HG02610 (cell line): ENCODE measurements around the gene MTHFD1L.

Source experiments
- ATAC-seq: cut with Tn5 transposase; IDR thresholded peaks from one replicate; pipeline ENCODE4 v1.9.1; 2021; ENCODE audit warnings: mild to moderate bottlenecking, moderate library complexity; ENCODE audit not compliant: unreplicated experiment

MTHFD1L gene

GRCh38 chr6:150897400-150897943 lies 32.0 kb downstream of the MTHFD1L start:
- peak; percentile 53 for ATAC-seq

GRCh38 chr6:150898399-150899170 lies 33.1 kb downstream of the MTHFD1L start:
- ATAC-seq: peak; percentile 33

DNA sequence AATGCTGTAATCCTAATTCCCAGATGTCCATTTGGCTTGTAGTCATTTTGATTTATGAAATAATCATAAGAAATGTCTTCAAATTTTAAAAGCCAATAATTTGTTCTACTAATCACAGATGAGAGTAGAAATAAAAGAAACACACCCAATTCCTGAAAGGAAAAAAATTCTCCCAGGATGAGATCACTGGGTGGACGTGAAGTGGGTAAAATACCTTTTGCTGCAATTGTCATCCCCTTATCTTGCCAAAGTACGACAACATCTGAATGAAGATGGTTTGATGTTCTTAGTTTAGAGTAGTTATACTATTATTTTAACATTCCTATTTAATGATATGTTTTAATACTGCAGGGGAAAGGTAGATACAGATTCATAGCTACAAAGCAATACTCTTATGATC lies 33.7 kb downstream of the MTHFD1L start:
- ATAC-seq: no peak

DNA sequence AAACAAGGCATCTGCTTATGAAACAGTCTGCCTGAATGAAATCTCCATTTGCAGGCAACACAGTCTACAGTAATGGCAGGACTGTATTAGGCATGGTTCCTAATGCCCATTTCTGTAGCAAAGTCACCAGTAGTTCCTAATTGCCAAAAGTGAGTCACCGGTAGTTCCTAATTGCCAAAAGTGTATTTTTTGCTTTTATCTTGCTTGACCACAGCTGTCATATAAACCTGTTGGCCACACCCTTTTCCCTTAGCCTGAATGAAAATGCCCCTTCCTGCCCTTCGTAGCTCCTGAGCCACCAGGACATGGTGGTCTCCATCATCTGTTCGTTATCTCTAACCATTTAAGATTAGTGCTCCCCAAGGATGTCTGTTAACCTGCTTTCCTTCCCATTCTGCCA lies 34.5 kb downstream of the MTHFD1L start:
- ATAC-seq: no peak

GRCh38 chr6:150902142-150902776 lies 36.8 kb downstream of the MTHFD1L start:
- no peak for ATAC-seq

GRCh38 chr6:150905769-150906168 lies 40.3 kb downstream of the MTHFD1L start:
- ATAC-seq: no peak

DNA sequence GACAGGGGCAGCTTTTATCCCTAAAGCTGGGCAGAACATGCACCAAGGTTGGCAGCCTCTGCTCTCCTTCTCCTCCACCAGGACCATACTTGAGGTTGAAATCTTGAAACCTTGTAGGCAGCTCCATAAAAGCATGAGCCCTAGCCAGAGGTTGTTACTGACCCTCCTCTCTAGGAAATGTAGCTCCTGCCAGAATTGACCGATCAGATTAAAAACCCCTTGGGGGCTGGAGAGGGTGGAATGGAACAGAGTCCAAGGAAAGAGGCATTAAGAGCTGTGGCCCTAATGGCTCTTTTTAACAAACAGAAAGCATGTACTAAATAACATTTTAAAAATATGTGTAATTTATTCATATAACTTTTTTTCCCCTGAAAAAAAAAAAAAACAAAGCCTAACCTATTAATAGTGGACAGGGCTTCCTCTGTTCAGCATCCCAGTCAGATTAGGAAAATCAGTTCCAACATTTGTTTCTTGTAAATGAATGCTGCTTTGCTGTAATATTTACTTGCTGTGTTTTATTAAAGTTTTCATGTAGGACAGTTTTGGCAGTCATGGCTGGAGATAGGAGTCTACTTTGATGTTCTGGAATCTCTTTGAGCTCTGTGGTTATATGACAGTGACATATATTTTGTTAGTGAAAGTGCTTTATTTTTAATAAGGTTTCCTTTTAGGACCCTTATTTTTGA lies 41.3 kb downstream of the MTHFD1L start:
- no peak for ATAC-seq

- no peak for ATAC-seq
Observed at GRCh38 chr6:150907383-150907782, 41.9 kb downstream of the MTHFD1L start.

DNA sequence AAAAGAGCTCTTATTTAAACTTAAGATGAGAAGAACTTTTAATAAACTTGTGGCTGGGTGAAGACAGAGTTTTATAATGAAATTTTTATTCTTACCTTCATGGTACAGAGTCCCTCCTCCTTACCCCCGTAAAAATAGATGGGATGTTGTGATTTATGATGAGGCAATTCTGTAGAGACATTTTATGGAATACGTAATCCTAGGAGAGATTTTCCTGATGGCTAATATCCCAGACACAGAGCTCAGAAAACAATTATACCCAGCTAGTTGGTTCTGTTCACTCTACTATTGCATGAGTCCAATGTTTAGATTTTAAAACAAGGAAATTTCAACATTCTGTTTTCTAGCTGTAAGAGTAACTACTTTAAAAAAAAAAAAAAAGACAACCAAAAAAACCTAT lies 43.4 kb downstream of the MTHFD1L start:
- no peak for ATAC-seq

- no peak for ATAC-seq
Observed at GRCh38 chr6:150910561-150910960, 45.1 kb downstream of the MTHFD1L start.

GRCh38 chr6:150914372-150914771 lies 48.9 kb downstream of the MTHFD1L start:
- ATAC-seq: no peak

DNA sequence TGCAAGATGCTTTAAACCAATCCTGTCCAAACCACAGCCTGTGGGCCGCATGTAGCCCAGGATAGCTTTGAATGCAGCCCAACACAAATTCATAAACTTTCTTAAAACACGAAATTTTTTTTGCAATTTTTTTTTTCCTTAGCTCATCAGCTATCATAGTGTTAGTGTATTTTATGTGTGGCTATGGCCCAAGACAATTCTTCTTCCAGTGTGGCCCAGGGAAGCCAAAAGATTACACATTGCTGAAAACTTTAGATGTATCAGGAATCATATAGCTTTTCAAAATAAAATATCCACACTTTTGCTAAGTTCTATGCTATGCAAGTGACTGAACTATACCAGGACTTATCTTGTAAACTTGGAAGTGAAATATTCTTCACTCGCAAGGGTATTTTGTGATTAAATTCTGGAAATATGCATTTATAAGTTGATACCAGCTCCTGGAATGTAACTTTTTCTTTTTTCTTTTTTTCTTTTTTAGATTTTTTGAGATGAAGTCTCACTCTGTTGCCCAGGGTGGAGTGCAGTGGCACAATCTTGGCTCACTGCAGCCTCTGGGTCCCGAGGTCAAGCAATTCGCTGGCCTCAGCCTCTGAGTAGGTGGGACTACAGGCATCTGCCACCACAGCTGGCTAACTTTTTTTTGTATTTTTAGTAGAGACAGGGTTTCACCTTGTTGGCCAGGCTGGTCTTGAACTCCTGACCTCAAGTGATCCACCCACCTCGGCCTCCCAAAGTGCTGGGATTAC lies 49.8 kb downstream of the MTHFD1L start:
- no peak for ATAC-seq

- ATAC-seq: no peak
Observed at GRCh38 chr6:150915880-150916265, 50.4 kb downstream of the MTHFD1L start.

DNA sequence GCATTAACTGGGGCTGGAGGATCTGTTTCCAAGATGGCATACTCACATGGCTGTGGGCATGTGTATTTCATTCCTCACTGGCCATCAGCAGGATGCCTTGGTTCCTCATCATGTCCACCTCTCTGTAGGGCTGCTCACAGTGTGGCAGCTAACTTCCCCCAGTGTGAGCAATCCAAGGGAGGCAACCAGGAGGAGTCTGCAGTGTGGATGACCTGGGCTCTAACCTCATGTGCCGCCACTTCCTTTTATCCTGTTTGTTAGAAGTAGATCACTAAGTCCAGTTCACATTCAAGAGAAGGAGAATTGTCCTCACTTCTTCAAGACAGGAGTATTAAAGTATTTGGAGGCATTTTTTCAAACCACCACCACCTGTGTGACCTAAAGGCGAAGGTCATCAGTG lies 54.4 kb downstream of the MTHFD1L start:
- ATAC-seq: no peak

DNA sequence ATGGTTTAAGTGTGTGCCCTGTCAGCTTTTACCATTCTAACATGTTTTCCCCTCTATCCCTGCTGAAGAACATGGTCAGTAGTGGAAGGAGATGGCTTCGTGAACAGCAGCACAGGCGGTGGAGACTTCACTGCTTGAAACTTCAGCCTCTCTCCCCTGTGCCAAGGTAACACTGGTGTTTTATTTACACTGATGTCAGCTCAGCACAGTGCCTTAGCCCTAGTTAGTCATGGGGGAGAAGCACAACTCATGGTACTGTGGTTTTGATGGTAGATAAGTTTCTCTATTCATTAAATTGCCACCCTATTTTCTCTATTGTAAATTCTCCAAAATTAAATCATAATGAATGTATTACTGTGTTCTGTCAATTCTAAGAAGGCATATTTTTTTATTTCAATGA lies 56.6 kb downstream of the MTHFD1L start:
- ATAC-seq: no peak

- ATAC-seq: no peak
Observed at GRCh38 chr6:150924808-150925589, 59.5 kb downstream of the MTHFD1L start.

DNA sequence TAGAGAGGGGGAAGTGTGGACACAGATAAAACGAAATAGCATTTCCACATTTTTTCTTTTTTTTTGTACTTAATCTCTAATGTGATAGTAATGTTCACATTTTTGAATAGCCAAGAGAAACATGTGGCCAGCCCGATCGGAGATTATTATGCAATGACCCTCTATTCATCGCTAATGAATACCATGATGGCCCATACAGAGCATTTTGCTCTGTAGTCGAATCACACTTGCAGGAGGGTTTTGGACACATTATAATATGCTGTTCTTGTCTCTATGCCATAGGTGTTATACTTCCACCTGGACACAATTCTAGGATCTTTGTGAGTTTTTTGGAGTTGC lies 60.1 kb downstream of the MTHFD1L start:
- no peak for ATAC-seq

DNA sequence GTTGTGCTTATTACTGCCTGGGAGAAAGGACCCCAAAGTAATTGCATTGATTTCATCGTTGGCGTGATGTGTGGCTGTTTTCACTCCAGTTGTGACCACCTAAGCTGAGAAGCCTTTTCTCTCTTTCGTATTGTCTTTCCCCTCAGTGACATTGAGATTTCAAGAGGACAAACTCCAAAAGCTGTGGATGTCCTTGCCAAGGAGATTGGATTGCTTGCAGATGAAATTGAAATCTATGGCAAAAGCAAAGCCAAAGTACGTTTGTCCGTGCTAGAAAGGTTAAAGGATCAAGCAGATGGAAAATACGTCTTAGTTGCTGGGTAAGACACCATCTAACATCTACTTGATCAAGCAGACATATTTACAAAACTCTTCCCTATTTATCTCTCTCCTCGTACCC lies 60.5 kb downstream of the MTHFD1L start:
- ATAC-seq: no peak

- no peak for ATAC-seq
Observed at GRCh38 chr6:150928882-150929281, 63.4 kb downstream of the MTHFD1L start.

GRCh38 chr6:150929416-150929815 lies 63.9 kb downstream of the MTHFD1L start:
- no peak for ATAC-seq
